MM.1S (cell line): ENCODE data around the gene AQP5.

Source experiments
- DNase-seq: peaks from one replicate; pipeline ENCODE4 v3.0.0-alpha.2; 2015
- H2AFZ ChIP-seq: fragments of 300-600 bp; sonication (generic); 2 replicates; pipeline ENCODE4 v1.6.0; 2016; ENCODE audit warnings: antibody characterized with exemption, low read length
- H3F3A ChIP-seq: fragments of 300-600 bp; sonication (generic); 2 replicates; pipeline ENCODE4 v1.6.1; 2016; ENCODE audit warnings: mild to moderate bottlenecking, antibody characterized with exemption, low read length, moderate library complexity, mixed read lengths; ENCODE audit not compliant: insufficient read depth
- H3K27ac ChIP-seq: fragments of 300-600 bp; sonication (generic); 2 replicates; pipeline ENCODE4 v1.5.1; 2016; ENCODE audit warnings: mild to moderate bottlenecking, low read length
- H3K27me3 ChIP-seq: fragments of 300-600 bp; sonication (generic); replicated peaks from 2 replicates; pipeline ENCODE4 v1.6.0; 2016; ENCODE audit warnings: low read length; ENCODE audit not compliant: insufficient read depth
- H3K36me3 ChIP-seq: fragments of 300-600 bp; sonication (generic); replicated peaks from 2 replicates; pipeline ENCODE4 v1.6.1; 2016; ENCODE audit warnings: mild to moderate bottlenecking, low read length, mixed read lengths; ENCODE audit not compliant: insufficient read depth
- H3K4me1 ChIP-seq: fragments of 300-600 bp; sonication (generic); 2 replicates; pipeline ENCODE4 v1.6.1; 2016; ENCODE audit warnings: low read length, mixed read lengths
- H3K4me2 ChIP-seq: fragments of 300-600 bp; sonication (generic); 2 replicates; pipeline ENCODE4 v1.6.0; 2016; ENCODE audit warnings: low read depth, low read length
- H3K4me3 ChIP-seq: fragments of 300-600 bp; sonication (generic); 2 replicates; pipeline ENCODE4 v1.5.1; 2016; ENCODE audit warnings: low read length, mixed read lengths
- H3K79me2 ChIP-seq: fragments of 300-600 bp; sonication (generic); 2 replicates; pipeline ENCODE4 v1.6.1; 2016; ENCODE audit warnings: mixed run types, low read length, mixed read lengths
- H3K9ac ChIP-seq: fragments of 300-600 bp; sonication (generic); 2 replicates; pipeline ENCODE4 v1.6.1; 2016; ENCODE audit warnings: low read length, mixed read lengths
- H3K9me2 ChIP-seq: fragments of 300-600 bp; sonication (generic); replicated peaks from 2 replicates; pipeline ENCODE4 v1.6.1; 2016; ENCODE audit warnings: mild to moderate bottlenecking, low read length, mixed read lengths; ENCODE audit not compliant: insufficient read depth
- H3K9me3 ChIP-seq: fragments of 300-600 bp; sonication (generic); replicated peaks from 2 replicates; pipeline ENCODE4 v1.6.1; 2016; ENCODE audit warnings: mild to moderate bottlenecking, low read length, mixed read lengths; ENCODE audit not compliant: insufficient read depth
- H4K20me1 ChIP-seq: fragments of 300-600 bp; sonication (generic); 2 replicates; pipeline ENCODE4 v1.6.1; 2016; ENCODE audit warnings: mild to moderate bottlenecking, low read length, moderate library complexity, mixed read lengths; ENCODE audit not compliant: insufficient read depth
- EZH2 ChIP-seq: fragments of 300-600 bp; sonication (generic); optimal IDR thresholded peaks from 2 replicates; pipeline ENCODE3; 2017; ENCODE audit warnings: low read depth, mild to moderate bottlenecking, antibody characterized with exemption, low read length, mixed read lengths
- EZH2phosphoT487 ChIP-seq: fragments of 300-600 bp; sonication (generic); IDR thresholded peaks from 2 replicates; pipeline ENCODE4 v1.6.1; 2018; ENCODE audit warnings: antibody characterized with exemption, low read length
- TF ChIP-seq, protein P1 (sequence below): fragments of 300-600 bp; sonication (generic); IDR thresholded peaks from 2 replicates; pipeline ENCODE4 v1.5.1; 2016; ENCODE audit warnings: antibody characterized with exemption, low read length, mixed read lengths

The AQP5 gene

GRCh38 chr12:49944718-49945117 is 17.0 kb upstream of the AQP5 start:
- no peaks in the 10 kb centered on the region for H3K36me3 ChIP-seq
- H3K27ac ChIP-seq, result no peak overlapping the region
- no peaks in the 10 kb centered on the region for H3K9me3 ChIP-seq
- no peaks in the 10 kb centered on the region for H3K9me2 ChIP-seq
- no peaks in the 10 kb centered on the region for H3K79me2 ChIP-seq
- no peak overlapping the region for H3K9ac ChIP-seq
- H3K4me1 ChIP-seq, result 0 out of 2 replicates have a peak, but pooled peaks cover 6% of the 10 kb centered on the region
- H3K4me3 ChIP-seq, result no peak overlapping the region
- 0 out of 2 replicates have a peak overlapping the region, but pooled peaks have one; percentile 93 for H2AFZ ChIP-seq
- H3K4me2 ChIP-seq, result no peak overlapping the region
- no peaks in the 10 kb centered on the region for H3F3A ChIP-seq
- H3K27me3 ChIP-seq, result no peaks in the 10 kb centered on the region
- DNase-seq, result no peak
- no peaks in the 10 kb centered on the region for H4K20me1 ChIP-seq
- TF ChIP-seq EZH2 (no peak), EZH2phosphoT487 (no peak)
- TF ChIP-seq, protein P1, sequence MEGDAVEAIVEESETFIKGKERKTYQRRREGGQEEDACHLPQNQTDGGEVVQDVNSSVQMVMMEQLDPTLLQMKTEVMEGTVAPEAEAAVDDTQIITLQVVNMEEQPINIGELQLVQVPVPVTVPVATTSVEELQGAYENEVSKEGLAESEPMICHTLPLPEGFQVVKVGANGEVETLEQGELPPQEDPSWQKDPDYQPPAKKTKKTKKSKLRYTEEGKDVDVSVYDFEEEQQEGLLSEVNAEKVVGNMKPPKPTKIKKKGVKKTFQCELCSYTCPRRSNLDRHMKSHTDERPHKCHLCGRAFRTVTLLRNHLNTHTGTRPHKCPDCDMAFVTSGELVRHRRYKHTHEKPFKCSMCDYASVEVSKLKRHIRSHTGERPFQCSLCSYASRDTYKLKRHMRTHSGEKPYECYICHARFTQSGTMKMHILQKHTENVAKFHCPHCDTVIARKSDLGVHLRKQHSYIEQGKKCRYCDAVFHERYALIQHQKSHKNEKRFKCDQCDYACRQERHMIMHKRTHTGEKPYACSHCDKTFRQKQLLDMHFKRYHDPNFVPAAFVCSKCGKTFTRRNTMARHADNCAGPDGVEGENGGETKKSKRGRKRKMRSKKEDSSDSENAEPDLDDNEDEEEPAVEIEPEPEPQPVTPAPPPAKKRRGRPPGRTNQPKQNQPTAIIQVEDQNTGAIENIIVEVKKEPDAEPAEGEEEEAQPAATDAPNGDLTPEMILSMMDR, result no peak

- Histone ChIP-seq H3K27me3 (no peaks in the 10 kb centered on the region), H3F3A (no peaks in the 10 kb centered on the region), H3K9ac (peak overlapping the region; percentile 25; the same call in 1 of the 2 replicates), H3K4me1 (0 out of 2 replicates have a peak, but pooled peaks cover 6% of the 10 kb centered on the region), H3K4me2 (peak overlapping the region; percentile 80), H3K4me3 (peak overlapping the region; percentile 22; the same call in 1 of the 2 replicates), H3K36me3 (no peaks in the 10 kb centered on the region), H3K9me3 (no peaks in the 10 kb centered on the region), H3K79me2 (no peaks in the 10 kb centered on the region), H2AFZ (peak overlapping the region; percentile 93), H3K27ac (no peak overlapping the region), H3K9me2 (no peaks in the 10 kb centered on the region), H4K20me1 (no peaks in the 10 kb centered on the region)
- TF ChIP-seq, protein P1, result peak; percentile 89
- TF ChIP-seq EZH2phosphoT487 (no peak), EZH2 (no peak)
- peak; percentile 75 for DNase-seq
Observed at GRCh38 chr12:49945394-49946080, 16.1 kb upstream of the AQP5 start.

DNA sequence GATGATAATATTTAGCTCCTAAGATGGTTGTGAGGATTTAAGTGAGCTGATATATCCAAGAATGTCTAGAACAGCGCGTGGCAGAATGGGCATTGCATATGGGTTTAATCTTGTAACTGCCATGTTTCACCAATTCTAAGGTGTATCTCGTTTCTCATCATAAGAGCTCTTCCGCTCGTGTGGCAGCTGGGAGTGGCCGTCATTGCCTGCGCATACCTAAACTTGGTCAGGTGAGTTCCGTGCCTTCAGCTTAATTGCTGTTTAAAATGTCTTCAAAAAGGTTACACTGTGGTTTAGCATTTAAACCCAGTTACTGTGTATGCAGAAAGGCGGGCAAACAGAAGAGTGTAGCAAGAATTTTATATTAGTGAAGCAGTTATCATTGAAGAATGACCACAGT is 15.6 kb upstream of the AQP5 start:
- Histone ChIP-seq H3K4me1 (0 out of 2 replicates have a peak, but pooled peaks cover 6% of the 10 kb centered on the region), H3K9ac (no peak overlapping the region), H2AFZ (peak overlapping the region; percentile 93), H4K20me1 (no peaks in the 10 kb centered on the region), H3F3A (no peaks in the 10 kb centered on the region), H3K4me3 (no peak overlapping the region), H3K79me2 (no peaks in the 10 kb centered on the region), H3K4me2 (no peak overlapping the region), H3K9me2 (no peaks in the 10 kb centered on the region), H3K9me3 (no peaks in the 10 kb centered on the region), H3K36me3 (no peaks in the 10 kb centered on the region), H3K27me3 (no peaks in the 10 kb centered on the region), H3K27ac (no peak overlapping the region)
- DNase-seq, result no peak
- no peak for TF ChIP-seq EZH2
- TF ChIP-seq, protein P1, result no peak
- no peak for TF ChIP-seq EZH2phosphoT487
